HG03439 (cell line): ENCODE measurements around the gene NFXL1.

ENCODE experiments used
- ATAC-seq: cut with Tn5 transposase; IDR thresholded peaks from one replicate; pipeline ENCODE4 v1.9.1; 2021; ENCODE audit warnings: mild to moderate bottlenecking, moderate library complexity; ENCODE audit not compliant: unreplicated experiment

The NFXL1 gene

DNA sequence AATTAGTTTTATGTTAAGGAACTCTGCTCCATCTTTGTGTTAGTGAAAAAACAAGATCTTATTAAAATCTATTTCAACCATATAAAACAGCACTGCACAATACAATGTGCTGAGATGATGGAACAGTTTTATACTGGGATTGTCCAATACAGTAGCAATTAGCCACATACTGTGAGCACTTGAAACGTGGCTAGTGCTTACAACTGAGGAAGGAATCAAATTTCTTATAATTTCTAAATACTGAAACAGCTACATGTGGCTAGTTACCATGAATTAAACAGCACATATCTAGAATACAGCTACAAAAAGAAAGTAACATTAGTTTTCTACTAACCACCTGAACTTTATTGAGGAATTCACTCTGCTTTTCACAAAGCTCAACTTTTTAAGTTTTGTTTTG is 14.7 kb downstream of the NFXL1 start:
- ATAC-seq = no peak

DNA sequence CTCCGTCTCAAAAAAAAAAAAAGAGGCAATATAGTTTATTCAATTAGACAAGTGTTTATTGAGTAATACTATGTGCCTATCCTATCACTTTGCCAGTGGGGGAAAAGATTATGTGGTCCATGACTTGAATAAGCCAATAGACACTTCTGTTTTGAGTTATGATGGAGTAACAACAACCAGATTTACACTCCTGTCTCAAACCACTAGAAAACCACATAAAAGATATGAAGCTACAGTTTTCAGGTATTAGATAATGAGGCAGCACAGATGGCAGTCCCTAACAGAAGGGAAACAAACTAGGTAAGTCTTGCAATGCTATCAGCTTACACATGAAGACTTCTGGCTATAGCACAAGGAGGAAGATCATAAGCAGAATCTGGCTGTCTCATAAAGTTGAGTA is 22.5 kb downstream of the NFXL1 start:
- ATAC-seq = no peak

DNA sequence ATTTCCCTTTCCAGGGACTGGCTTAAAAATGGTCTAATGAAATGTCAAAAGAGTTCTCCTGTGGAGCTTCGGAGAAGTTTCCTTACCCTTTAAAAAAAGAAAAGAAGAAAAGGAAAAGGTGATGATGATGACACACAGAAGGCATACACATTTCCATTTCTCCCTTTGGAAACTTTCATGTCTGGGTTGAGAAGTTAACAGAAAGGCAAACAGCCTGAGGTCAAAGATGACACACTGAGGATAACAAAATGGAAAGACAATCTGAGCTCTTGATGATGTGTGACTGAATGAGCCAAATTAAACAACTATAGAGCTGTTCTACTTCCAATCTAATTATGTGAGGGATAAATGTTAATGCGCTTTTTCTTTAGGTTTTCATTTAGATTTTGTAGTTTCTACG is 32.2 kb downstream of the NFXL1 start:
- ATAC-seq = no peak

DNA sequence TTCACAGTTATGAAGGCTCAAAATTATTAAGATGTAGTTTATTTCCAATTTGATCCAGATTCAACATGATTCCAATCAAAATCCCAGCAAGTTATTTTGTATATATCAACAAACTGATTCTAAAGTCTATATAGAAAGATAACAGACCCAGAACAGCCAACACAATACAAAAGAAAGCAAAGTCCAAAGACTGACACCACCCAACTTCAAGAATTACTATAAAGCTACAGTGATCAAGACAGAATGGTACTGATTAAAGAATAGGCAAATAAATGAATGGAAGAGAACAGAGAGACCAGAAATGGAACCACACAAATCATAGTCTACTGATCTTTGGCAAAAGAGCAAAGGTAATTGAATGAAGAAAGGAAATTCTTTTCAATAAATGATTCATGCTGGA is 34.9 kb downstream of the NFXL1 start:
- no peak for ATAC-seq

DNA sequence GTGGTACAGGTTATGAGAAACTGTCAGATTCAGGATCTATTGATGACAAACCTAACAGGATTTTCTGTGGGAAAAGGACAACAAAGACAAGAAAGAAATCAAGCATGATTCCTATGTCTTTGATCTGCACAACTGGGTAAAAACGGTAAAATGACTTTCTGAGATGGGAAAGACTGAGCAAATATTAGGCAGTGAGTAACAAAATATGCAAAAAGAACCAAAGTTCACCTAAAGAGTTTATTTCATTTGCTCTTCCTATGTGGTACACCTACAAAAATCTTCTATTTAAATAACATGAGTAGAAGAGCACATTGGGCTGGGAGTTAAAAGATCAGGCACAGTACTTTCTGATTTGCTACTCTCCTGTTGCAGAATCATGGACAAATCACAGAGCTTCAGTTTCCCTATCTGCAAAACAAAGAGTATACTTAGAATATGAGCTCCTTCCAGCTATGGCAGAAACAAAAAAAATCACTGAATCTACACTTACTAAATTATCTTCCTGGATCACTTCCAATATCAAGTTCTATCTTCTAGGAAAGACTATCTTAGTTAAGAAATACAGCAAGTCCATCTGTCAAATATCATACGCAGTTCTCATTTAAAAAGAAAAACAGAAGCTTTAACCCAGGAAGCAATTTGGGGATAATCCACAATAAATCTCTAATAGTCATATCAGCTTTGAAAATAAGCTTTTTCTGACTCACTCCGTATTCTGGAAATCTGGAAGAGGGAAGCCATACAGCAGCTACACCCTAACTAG is 37.4 kb downstream of the NFXL1 start:
- ATAC-seq = no peak

DNA sequence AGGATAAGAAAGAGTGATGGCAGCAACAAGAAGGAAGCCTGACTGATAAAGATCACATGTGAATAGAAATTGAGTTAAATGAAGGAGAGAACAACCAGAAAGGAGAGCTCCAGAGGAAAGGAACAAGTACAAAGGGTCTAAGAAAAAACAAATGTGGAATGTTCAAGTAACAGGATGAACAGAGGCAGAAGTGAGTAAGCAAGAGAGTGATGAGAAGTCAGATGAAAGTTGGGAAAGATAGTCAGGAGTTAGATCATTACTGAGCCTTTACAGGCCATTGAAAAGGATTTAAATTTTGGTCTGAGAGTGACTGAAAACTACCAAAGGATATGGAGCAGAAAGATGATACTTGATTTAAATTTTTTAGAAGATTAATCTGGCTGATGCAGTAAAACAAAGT is 38.1 kb downstream of the NFXL1 start:
- ATAC-seq = no peak

DNA sequence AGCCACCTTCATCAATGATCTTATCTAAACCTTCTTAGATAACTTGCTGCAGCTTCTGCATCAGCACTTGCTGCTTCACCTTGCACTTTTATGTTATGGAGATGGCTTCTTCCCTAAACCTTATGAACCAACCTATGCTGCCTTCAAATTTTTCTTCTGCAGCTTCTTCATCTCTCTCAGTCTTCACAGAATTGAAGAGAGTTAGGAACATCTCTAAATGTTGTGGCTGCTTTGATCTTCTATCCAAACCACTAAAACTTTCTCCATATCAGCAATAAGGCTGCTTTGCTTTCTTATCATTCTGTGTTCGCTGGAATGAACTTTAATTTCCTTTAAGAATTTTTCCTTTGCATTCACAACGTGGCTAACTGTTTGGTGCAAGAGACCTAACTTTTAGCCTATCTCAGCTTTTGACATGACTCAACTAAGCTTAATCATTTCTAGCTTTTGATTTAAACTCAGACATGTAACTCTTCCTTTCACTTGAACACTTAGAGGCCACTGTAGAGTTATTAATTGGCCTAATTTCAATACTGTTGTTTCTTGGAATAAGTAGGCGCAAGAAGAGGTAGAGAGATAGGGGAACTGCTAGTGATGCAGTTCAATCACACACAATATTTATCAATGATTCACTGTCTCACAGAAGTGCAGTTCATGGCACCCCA is 40.4 kb downstream of the NFXL1 start:
- ATAC-seq = no peak

DNA sequence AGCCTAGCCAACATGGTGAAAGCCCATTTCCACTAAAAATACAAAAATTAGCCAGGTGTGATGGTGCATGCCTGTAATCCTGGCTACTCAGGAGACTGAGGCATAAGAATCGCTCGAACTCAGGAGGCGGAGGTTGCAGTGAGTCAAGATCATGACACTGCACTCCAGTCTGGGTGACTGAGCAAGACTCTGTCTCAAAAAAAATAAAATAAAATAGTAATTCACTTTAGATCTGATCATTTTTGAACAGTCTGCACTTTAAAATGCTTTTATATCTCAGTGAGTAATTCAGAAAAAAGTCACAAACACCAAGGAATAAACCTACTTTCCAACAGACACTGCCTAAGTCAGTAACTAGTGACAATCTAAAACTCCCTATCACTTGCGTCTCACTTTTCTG is 50.9 kb downstream of the NFXL1 start:
- ATAC-seq = no peak

DNA sequence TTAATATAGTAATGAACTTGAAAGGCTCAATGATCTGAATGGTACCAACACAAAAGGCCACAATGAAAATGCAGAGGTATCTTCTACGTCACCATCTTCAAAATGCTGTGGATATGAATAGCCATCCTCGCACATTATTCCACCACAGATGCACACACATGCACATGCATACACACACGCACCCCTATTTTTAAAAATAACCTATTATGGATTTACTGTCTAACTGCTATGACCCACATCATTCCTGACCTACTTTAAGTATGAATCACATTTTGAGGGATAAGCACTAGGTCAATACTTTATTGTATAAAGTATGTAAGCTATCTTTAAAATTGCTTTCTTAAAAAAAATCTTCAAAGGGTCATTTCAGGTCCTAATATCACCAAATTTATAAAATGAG is 52.1 kb downstream of the NFXL1 start:
- no peak for ATAC-seq

DNA sequence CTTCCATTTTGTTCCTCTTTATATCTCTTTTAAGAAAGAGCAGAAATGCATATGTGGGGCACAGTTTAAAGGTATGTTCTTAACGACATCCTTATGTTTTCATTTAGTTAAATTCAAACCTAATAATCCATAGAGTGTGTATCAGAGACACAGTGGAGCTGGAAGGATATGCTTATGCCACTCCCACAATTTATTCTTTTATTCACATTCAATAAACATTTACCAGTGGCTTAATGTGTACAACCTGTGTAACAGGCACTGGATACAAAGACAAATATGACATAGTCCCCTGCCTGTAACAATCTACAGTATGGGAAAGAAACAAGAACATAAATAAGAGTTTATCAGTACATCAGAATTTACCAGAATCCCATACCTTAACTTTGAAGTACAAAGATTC is 54.1 kb downstream of the NFXL1 start:
- no peak for ATAC-seq

DNA sequence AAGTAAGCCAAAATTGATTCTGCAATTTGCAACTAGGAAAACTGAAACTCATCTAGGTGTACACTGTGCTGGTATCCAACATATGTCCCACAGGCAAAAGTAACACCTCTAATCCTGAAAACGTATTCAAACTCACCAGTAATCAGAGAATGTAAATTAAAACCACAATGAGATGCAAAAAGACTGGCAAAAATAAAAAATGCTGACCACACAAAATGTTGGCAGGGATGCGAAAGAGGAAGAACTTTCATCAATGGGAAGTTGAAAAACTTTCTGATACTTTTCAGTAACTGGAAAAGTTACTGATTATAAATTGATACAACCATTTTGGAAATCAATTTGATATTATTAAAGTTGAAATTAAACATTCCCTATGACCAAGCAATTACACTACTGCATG is 56.4 kb downstream of the NFXL1 start:
- ATAC-seq = no peak

DNA sequence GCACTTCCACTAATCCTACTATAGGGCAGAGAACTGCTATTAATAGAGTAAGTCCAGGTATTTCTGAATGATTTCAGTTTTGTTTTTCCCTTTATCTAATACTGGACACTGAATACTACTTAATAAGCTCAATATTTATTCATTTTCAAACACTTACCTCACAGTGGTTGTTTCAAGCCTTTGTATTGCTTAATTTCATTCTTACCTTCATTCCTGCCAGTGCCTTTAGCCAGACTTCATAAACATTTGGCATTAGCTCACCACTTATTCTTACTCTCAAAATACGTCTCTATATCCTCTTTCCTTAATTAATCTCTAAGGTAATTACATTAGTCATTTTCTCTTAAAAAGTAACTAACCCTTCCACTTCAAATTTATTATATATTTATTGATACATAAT is 57.7 kb downstream of the NFXL1 start:
- ATAC-seq = no peak

DNA sequence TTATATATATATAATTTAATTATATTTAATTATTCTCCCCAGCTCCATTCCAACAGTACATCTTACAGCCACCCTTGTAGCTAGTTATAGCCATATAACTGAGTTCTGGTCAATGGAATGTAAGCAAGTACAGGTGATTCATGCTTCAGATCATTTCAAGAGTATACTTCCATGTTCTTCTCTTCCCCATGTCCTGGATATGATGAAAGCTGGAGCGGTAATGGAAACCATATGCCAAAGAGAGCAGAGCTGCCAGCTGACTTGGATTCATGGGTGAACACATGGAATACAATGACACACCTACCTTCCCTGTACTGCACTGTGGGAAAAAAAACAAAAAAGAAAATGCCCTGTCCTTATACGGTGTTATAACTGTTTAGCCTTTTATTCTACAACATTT is 59.0 kb downstream of the NFXL1 start:
- no peak for ATAC-seq

DNA sequence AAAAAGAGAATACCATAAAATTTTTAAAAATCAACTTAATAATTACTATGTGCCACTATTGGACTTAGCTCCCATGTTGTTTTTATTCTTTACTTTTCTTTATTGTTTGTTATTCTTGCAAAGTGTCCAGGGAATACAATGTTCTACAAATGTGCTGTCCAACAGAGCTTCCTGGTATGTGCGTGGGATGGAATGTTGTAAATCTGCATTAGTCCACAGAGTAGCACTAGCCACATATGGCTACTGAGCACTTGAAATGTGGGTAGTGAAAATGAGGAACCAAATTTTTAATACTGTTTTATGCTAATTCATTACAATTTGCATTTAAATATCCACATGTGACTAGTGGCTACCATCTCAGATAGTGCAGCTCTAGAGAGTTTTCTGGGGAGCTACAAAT is 62.2 kb downstream of the NFXL1 start:
- no peak for ATAC-seq

DNA sequence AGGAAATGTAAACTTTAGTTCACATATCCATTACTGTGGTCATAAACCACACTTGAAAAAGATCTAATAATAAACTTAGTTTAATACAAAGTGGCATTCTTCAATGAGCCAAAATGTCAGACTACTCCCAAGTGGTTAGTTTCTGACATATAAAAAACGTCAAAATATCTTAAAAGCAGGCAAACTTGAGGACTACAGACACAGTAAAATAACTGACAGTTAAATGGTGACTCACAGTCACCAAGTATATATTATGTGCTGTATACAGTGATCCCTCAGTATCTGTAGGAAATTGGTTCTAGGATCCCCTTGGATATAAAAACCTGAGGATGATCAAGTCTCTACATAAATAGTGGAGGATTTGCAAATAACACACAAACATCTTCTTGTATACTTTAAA is 64.9 kb downstream of the NFXL1 start:
- no peak for ATAC-seq

DNA sequence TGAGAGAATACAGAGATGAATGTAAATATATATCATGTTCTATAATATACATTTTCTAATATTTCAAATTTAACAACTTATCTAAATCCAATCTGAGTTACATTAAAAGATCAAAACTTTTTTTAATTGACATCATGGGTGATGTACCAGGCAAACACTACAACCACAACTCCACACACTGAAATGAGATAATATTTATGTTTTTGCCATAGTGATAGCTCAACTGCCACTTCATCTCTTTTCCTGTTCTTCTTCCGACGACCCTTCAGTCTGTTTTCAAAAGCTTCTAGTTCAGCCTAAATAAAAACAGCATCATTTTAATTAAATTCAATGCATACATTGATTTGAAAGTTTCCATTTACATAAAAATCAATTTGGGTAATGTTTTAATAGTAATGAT is 66.3 kb downstream of the NFXL1 start:
- no peak for ATAC-seq

DNA sequence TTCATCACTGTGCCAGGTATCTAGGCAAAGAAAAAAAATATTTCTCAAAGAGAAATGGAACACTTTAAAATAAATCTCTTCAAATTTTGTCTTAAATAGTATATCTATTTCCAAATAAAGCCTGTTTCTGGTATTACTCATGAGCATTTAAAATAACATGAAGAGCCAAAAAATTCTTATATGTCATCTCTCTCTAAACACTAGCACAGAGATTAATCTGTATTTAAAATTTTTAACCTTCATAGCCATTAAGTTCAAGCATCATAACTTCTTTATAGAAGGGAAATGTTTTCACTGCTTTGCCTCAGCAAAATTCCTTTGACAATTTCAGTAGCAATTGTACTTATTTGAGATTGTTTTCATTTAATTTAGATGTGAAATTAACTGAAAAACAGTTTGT is 71.4 kb downstream of the NFXL1 start:
- no peak for ATAC-seq

DNA sequence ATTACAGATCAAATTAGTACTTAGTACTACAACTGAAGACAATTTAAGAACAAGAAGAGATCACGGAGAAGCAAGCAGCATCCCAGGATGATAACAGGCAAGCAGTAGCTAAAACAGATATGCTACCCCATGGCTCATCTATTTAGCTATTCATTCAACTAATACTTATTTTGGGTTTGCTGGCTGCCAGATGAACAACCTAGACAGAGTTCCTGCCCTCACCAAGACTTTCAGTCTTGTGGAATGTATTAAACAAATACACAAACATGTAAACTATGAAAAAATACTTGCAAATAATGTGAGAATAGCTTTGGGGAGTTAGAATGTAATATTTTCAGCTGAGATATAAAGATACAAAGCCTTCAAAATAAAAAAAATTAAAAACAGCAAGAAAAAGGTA is 74.1 kb downstream of the NFXL1 start:
- no peak for ATAC-seq

DNA sequence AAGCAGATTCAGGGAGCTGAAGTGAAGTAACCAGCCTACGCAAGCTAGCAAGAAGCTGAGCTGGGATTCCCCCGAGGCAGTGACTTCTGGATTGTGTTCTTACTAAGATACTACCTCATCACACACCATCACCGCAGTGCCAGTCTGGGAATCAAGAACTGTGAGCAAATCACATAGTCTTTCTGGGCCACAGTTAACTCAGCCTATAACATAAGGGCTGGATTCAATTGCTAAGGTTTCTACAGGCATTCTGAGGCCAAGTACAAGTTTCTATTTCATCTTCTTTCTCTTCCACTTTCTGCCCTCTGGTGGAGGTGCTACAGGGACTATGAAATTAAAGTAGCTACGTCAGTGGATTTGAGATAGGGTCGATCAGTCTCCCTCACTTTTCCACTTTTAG is 75.1 kb downstream of the NFXL1 start:
- peak; percentile 65 for ATAC-seq

DNA sequence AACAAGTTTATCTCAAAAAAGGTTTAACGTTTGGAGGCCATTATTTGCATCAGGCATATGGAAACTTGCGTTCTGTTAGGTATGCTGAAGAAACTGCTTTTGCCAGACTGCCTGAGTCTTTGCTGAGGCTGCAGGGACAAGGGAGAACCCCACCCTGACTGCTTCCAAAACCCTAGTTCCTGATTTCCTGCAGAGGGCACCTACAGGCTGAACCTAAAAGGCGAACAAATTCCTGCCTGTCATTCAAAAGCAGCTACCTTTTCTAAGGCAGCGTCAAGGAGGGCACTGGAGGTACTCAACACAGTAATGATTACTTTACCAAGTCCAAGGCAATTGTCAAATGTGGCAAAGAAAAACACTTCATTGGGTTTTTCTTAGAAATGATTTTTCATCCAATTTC is 75.9 kb downstream of the NFXL1 start:
- ATAC-seq = no peak

DNA sequence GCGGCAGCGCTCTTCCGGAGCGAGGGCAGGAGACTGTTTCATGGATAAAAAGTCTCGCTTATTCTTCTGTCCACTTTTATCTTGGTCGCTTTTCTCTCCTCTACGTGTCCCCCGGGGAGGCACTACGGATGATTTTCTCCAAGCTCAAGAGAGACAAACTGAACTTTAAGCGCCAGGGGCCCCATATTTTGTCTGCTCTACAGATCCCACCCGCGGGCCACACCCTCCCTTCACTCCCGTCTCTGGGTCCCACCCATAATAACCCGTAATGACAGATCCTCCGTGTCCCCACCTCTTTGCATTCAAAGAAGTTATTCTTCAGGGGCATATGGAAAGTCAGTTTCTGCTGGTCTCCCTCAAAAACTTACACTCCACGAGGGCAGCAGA is 76.5 kb downstream of the NFXL1 start, which contains the start of gene CORIN:
Gene CORIN (minus strand): TSS at position 160 of the 387 bp plus-strand sequence. CDS start 118 bp downstream, at position 42.
- no peak for ATAC-seq

DNA sequence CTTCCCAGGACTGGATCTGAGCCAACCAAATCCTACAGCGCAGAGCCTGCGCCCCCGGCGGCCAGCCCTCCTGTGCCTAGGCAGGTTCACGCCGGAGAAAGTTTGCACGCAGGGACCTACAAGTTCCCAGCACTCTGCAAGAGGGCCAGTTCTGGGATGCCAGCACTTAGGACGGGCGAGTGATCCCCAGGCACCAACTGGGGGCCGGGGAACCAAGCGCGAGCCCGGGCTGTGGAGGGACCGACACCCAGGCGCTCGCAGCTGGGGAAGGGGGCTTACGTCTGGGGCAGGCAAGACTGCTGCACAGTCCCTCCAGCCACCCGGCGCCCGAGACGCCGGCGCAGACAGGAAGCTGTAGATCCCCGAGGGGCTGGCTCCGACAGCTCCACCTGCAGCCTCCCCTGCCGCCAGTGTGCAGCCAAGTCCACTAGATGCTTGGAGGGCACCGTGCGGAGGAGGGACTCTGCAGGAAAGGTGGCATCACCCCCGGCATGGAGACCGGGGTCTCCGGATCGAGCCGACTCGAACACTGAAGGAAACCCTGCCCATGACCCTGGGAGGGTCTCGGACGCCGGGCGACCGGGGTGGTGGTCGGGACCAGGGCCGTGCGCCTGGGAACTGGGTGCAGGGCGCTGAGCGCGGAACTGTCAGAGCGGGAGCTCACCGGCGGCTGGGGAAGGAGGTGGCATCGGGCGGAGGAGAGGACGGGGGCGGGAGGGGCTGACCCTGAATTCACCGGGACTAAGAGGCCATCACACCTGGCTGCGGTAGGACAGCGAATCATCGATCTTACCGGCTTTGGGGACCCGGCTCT is 77.1 kb downstream of the NFXL1 start:
- ATAC-seq = peak; percentile 46
